GM23338 (cell line): ENCODE results near the gene NPIPB2. TPM values are rescaled to one million over a fixed set of nuclear protein-coding genes. Genes with fewer than 3 reads are reported as not detected.
A peak's percentile ranks its signal among the peaks of the same experiment; 100 is the strongest.

Source experiments
- ATAC-seq: fragments of 200-7000 bp; cut with Tn5 transposase; 3 replicates; pipeline ENCODE4 v1.9.1; 2020
- DNase-seq: peaks from one replicate; pipeline ENCODE4 v3.0.0-alpha.2; 2015; ENCODE audit warnings: low spot score
- H2AFZ ChIP-seq: fragments of 200-600 bp; sonication (generic); 2 replicates; pipeline ENCODE4 v1.8.0; 2016; ENCODE audit warnings: antibody characterized with exemption, mild to moderate bottlenecking, moderate library complexity
- H3F3A ChIP-seq: fragments of 200-600 bp; sonication (generic); replicated peaks from 2 replicates; pipeline ENCODE4 v1.8.0; 2017; ENCODE audit warnings: antibody characterized with exemption, mixed run types, low read depth
- H3K27ac ChIP-seq: fragments of 200-600 bp; sonication (generic); 2 replicates; pipeline ENCODE4 v1.6.1; 2016; ENCODE audit warnings: low read depth
- H3K27me3 ChIP-seq: fragments of 200-600 bp; sonication (generic); 2 replicates; pipeline ENCODE4 v1.8.0; 2016; ENCODE audit warnings: mild to moderate bottlenecking, mixed run types, moderate library complexity; ENCODE audit not compliant: insufficient read depth
- H3K36me3 ChIP-seq: fragments of 200-600 bp; sonication (generic); 2 replicates; pipeline ENCODE4 v1.8.0; 2016; ENCODE audit warnings: mild to moderate bottlenecking; ENCODE audit not compliant: insufficient read depth
- H3K4me1 ChIP-seq: fragments of 200-600 bp; sonication (generic); 2 replicates; pipeline ENCODE4 v1.8.0; 2016; ENCODE audit warnings: mild to moderate bottlenecking, moderate library complexity; ENCODE audit not compliant: insufficient read depth
- H3K4me2 ChIP-seq: fragments of 200-600 bp; sonication (generic); 2 replicates; pipeline ENCODE4 v1.7.1; 2017; ENCODE audit warnings: mixed run types
- H3K4me3 ChIP-seq: fragments of 200-600 bp; sonication (generic); 2 replicates; pipeline ENCODE4 v1.6.1; 2016; ENCODE audit warnings: mixed run types
- H3K79me2 ChIP-seq: fragments of 200-600 bp; sonication (generic); replicated peaks from 2 replicates; pipeline ENCODE4 v1.8.0; 2017; ENCODE audit warnings: mild to moderate bottlenecking; ENCODE audit not compliant: insufficient read depth
- H3K9me2 ChIP-seq: fragments of 200-600 bp; sonication (generic); 2 replicates; pipeline ENCODE4 v1.8.0; 2017; ENCODE audit not compliant: insufficient read depth
- H4K20me1 ChIP-seq: fragments of 200-600 bp; sonication (generic); replicated peaks from 2 replicates; pipeline ENCODE4 v1.8.0; 2017; ENCODE audit warnings: mild to moderate bottlenecking; ENCODE audit not compliant: insufficient read depth
- H3K27ac Mint-ChIP-seq: 2 replicates; pipeline ENCODE4 v1.8.0; 2020; ENCODE audit warnings: inconsistent platforms, mild to moderate bottlenecking, moderate library complexity, mixed read lengths
- H3K27me3 Mint-ChIP-seq: 3 replicates; pipeline ENCODE4 v1.8.0; 2022; ENCODE audit warnings: low read depth, mild to moderate bottlenecking, moderate library complexity, mixed read lengths, inconsistent platforms; ENCODE audit not compliant: insufficient read depth, poor library complexity
- H3K36me3 Mint-ChIP-seq: 3 replicates; pipeline ENCODE4 v1.8.0; 2021; ENCODE audit warnings: low read depth, mild to moderate bottlenecking, inconsistent platforms, moderate library complexity, mixed read lengths
- H3K4me1 Mint-ChIP-seq: 3 replicates; pipeline ENCODE4 v1.8.0; 2020; ENCODE audit warnings: mild to moderate bottlenecking, inconsistent platforms, mixed read lengths
- H3K4me3 Mint-ChIP-seq: 3 replicates; pipeline ENCODE4 v1.8.0; 2021; ENCODE audit warnings: moderate library complexity, mild to moderate bottlenecking, inconsistent platforms, mixed read lengths
- H3K9me3 Mint-ChIP-seq: 3 replicates; pipeline ENCODE4 v1.8.0; 2020; ENCODE audit warnings: moderate library complexity, mild to moderate bottlenecking, inconsistent platforms, mixed read lengths
- CREB1 ChIP-seq: fragments of 250-450 bp; sonication (Bioruptor Pico); IDR thresholded peaks from 2 replicates; pipeline ENCODE4 v1.5.0; 2020; ENCODE audit warnings: low read depth, mild to moderate bottlenecking, moderate library complexity
- CTCF ChIP-seq, 2 experiments: fragments of 200-600 bp in 1 of 2; sonication (generic) in 1 of 2; conservative IDR thresholded peaks; 2 replicates each; pipeline versions ENCODE4 v1.5.1 to v1.6.1; 2016 to 2017; ENCODE audit warnings: antibody characterized with exemption in 2 of 2, low read depth in 2 of 2, mild to moderate bottlenecking in 2 of 2, moderate library complexity in 1 of 2
- ETS1 ChIP-seq: IDR thresholded peaks from 2 replicates; pipeline ENCODE4 v1.6.1; 2016; ENCODE audit warnings: antibody characterized with exemption
- EZH2 ChIP-seq: fragments of 200-600 bp; sonication (generic); IDR thresholded peaks from one replicate; pipeline ENCODE4 v1.8.0; 2017; ENCODE audit warnings: antibody characterized with exemption, mild to moderate bottlenecking, low read depth; ENCODE audit not compliant: unreplicated experiment
- EZH2phosphoT487 ChIP-seq: fragments of 200-600 bp; sonication (generic); IDR thresholded peaks from one replicate; pipeline ENCODE4 v1.8.1; 2018; ENCODE audit warnings: antibody characterized with exemption; ENCODE audit not compliant: unreplicated experiment
- JUNB ChIP-seq: IDR thresholded peaks from one replicate; pipeline ENCODE4 v1.6.1; 2016; ENCODE audit warnings: antibody characterized with exemption; ENCODE audit not compliant: unreplicated experiment
- NANOG ChIP-seq: IDR thresholded peaks from 2 replicates; pipeline ENCODE4 v1.6.1; 2016; ENCODE audit warnings: antibody characterized with exemption, borderline replicate concordance
- POLR2AphosphoS5 ChIP-seq: IDR thresholded peaks from 2 replicates; pipeline ENCODE4 v1.6.1; 2016; ENCODE audit warnings: antibody characterized with exemption, low read depth
- REST ChIP-seq: IDR thresholded peaks from one replicate; pipeline ENCODE4 v1.6.1; 2018; ENCODE audit warnings: antibody characterized with exemption; ENCODE audit not compliant: unreplicated experiment
- STAT1 ChIP-seq: IDR thresholded peaks from one replicate; pipeline ENCODE4 v1.6.1; 2016; ENCODE audit warnings: antibody characterized with exemption; ENCODE audit not compliant: unreplicated experiment
- ZNF114 ChIP-seq: fragments of 250-450 bp; sonication (Bioruptor Pico); IDR thresholded peaks from 2 replicates; pipeline ENCODE4 v1.5.0; 2020; ENCODE audit warnings: mild to moderate bottlenecking, moderate library complexity
- ZNF331 ChIP-seq: fragments of 250-450 bp; sonication (Bioruptor Pico); IDR thresholded peaks from 2 replicates; pipeline ENCODE4 v1.5.0; 2020; ENCODE audit warnings: low read depth, mild to moderate bottlenecking, moderate library complexity
- ZNF462 ChIP-seq: fragments of 250-450 bp; sonication (Bioruptor Pico); IDR thresholded peaks from 2 replicates; pipeline ENCODE4 v1.5.0; 2020; ENCODE audit warnings: mild to moderate bottlenecking, moderate library complexity
- polyA plus RNA-seq: library from polyadenylated mRNA; unstranded; fragments of >200 nt; fragmentation: Nextera tagmentation; extraction: Ambion mirVana; gene quantifications from 2 replicates; pipeline ENCODE4 v1.2.1, GENCODE V29; 2016
- total RNA-seq: library from RNA; depleted of rRNA; stranded (reverse); fragments of >200 nt; shearing (Covaris generic); gene quantifications from 2 replicates; pipeline ENCODE4 v1.2.3, GENCODE V29; 2014

Gene NPIPB2
- total and polyA plus RNA-seq, 2 experiments from 2014 or later = 1.0 to 6.8 TPM

- H3K27ac ChIP-seq = peak overlapping the region; percentile 55; the same call in 1 of the 2 replicates
- no peaks in the 10 kb centered on the region for H3K9me3 Mint-ChIP-seq
- TF ChIP-seq ZNF331 (CRISPR knock-in tag) = no peak
- no peak for TF ChIP-seq CREB1 (CRISPR knock-in tag)
- no peak for TF ChIP-seq CTCF (conservative IDR thresholded peaks at IDR 0.05; ENCODE audit: low read depth in 2 of 2)
- TF ChIP-seq STAT1 = no peak
- TF ChIP-seq ETS1 = no peak
- TF ChIP-seq NANOG = no peak
- TF ChIP-seq EZH2phosphoT487 = no peak
- no peak for TF ChIP-seq ZNF114 (CRISPR knock-in tag)
- TF ChIP-seq ZNF462 (CRISPR knock-in tag) = no peak
- no peak for TF ChIP-seq REST
- TF ChIP-seq JUNB = no peak
- no peak for TF ChIP-seq POLR2AphosphoS5
- TF ChIP-seq EZH2 = no peak
- no peak overlapping the region for H3K4me3 ChIP-seq
- no peaks in the 10 kb centered on the region for H3K27me3 ChIP-seq
- DNase-seq (no peak), ATAC-seq (no peak)
- H3K27me3 Mint-ChIP-seq = no peaks in the 10 kb centered on the region
- peaks cover 46% of the 10 kb centered on the region for H3K36me3 Mint-ChIP-seq
- peaks cover 35% of the 10 kb centered on the region for H3K36me3 ChIP-seq
- no peak overlapping the region for H3K27ac Mint-ChIP-seq
- 0 out of 3 replicates have a peak, but pooled peaks cover 2% of the 10 kb centered on the region for H3K4me1 Mint-ChIP-seq
- no peak overlapping the region for H3K4me3 Mint-ChIP-seq
- no peaks in the 10 kb centered on the region for H3K9me2 ChIP-seq
- H2AFZ ChIP-seq = no peak overlapping the region
- peaks cover 70% of the 10 kb centered on the region for H3K79me2 ChIP-seq
- H3F3A ChIP-seq = 0 out of 2 replicates have a peak, but pooled peaks cover 3% of the 10 kb centered on the region
- H4K20me1 ChIP-seq = peaks cover 56% of the 10 kb centered on the region
- H3K4me2 ChIP-seq = no peak overlapping the region
- H3K4me1 ChIP-seq = no peaks in the 10 kb centered on the region
Observed at GRCh38 chr16:11896486-11897176, 45.2 kb downstream of the NPIPB2 start.
